NCI-H146 treated with DMSO at 0.1 percent for 48 hours (cell line): Measurements from ENCODE around the gene AP5B1.

Experiments
- DNase-seq: peaks from one replicate; lab custom pipeline; 2025; ENCODE audit not compliant: unreplicated experiment; lab: John Stamatoyannopoulos, UW

AP5B1 gene

GRCh38 chr11:65802841-65803240, 22.1 kb upstream of the AP5B1 start:
- no peak for DNase-seq

GRCh38 chr11:65801153-65801987, 20.6 kb upstream of the AP5B1 start:
- no peak for DNase-seq

GRCh38 chr11:65798882-65799281, 18.1 kb upstream of the AP5B1 start:
- DNase-seq: no peak

GRCh38 chr11:65797711-65798110, 16.9 kb upstream of the AP5B1 start:
- DNase-seq: no peak

- no peak for DNase-seq
These were observed 16.2 kb upstream of the AP5B1 start for GRCh38 chr11:65796726-65797601.

GRCh38 chr11:65794570-65795510, 14.1 kb upstream of the AP5B1 start:
- no peak for DNase-seq

GRCh38 chr11:65793625-65794400, 13.0 kb upstream of the AP5B1 start:
- DNase-seq: no peak

GRCh38 chr11:65793144-65793581, 12.4 kb upstream of the AP5B1 start:
- DNase-seq: no peak

GRCh38 chr11:65792456-65792855, 11.7 kb upstream of the AP5B1 start:
- no peak for DNase-seq

GRCh38 chr11:65791719-65792213, 11.0 kb upstream of the AP5B1 start:
- no peak for DNase-seq

GRCh38 chr11:65790902-65791650, 10.3 kb upstream of the AP5B1 start:
- no peak for DNase-seq

- DNase-seq: no peak
These were observed 9.5 kb upstream of the AP5B1 start for GRCh38 chr11:65790104-65790901.

GRCh38 chr11:65789230-65790103, 8.7 kb upstream of the AP5B1 start:
- DNase-seq: no peak

- no peak for DNase-seq
These were observed 8.0 kb upstream of the AP5B1 start for GRCh38 chr11:65788821-65789220.

GRCh38 chr11:65787649-65788622, 7.2 kb upstream of the AP5B1 start:
- DNase-seq: no peak
